GM12878 (cell line): ENCODE results near the gene FDXACB1. TPM values are rescaled to one million over a fixed set of nuclear protein-coding genes. Genes with fewer than 3 reads are reported as not detected.

Experiments used
- ATAC-seq: fragments of 200-7000 bp; cut with Tn5 transposase; 3 replicates; pipeline ENCODE4 v1.9.1; 2020; ENCODE audit warnings: mild to moderate bottlenecking, moderate library complexity
- BruUV-seq: library from RNA; stranded (reverse); fragments of 400-500 nt; replicated peaks from 2 replicates; lab custom pipeline; 2021; lab: Mats Ljungman, UMichigan
- CTCF ChIA-PET: fragments of 300-600 bp; sonication (Branson Sonifier 250); formaldehyde crosslinking; extraction: SDS; loops from one replicate; lab custom pipeline; 2021; ENCODE audit warnings: inconsistent platforms; lab: Yijun Ruan, JAX
- POLR2A ChIA-PET: fragments of 350-600 bp; formaldehyde crosslinking; extraction: SDS; loops from one replicate; lab custom pipeline; 2021; ENCODE audit warnings: inconsistent platforms; lab: Charles Lee
- RAD21 ChIA-PET: fragments of 300-600 bp; sonication (Branson Sonifier 250); formaldehyde crosslinking; loops from one replicate; lab custom pipeline; 2023; ENCODE audit warnings: antibody characterized with exemption; ENCODE audit not compliant: unreplicated experiment; lab: Charles Lee
- SMC1A ChIA-PET: fragments of 300-600 bp; sonication (Branson Sonifier 250); formaldehyde crosslinking; loops from one replicate; lab custom pipeline; 2023; ENCODE audit not compliant: unreplicated experiment, uncharacterized antibody; lab: Charles Lee
- DNase-seq: peaks from one replicate; pipeline ENCODE4 v3.0.0-alpha.2; 2011; ENCODE audit warnings: low read depth, low spot score
- FAIRE-seq: peaks from 3 replicates; lab custom pipeline; 2011; peaks lifted over from hg19 to GRCh38; lab: Jason Lieb, UNC
- H2AFZ ChIP-seq: 2 replicates; pipeline ENCODE4 v1.6.0; 2011; ENCODE audit warnings: low read depth, low read length, control low read depth; ENCODE audit not compliant: control insufficient read depth
- H3K27ac ChIP-seq: 2 replicates; pipeline ENCODE4 v1.5.1; 2011; ENCODE audit warnings: control low read depth; ENCODE audit not compliant: control insufficient read depth, insufficient read depth
- H3K27me3 ChIP-seq, 2 experiments: replicated peaks in 1 of 2; 2 replicates each; pipeline versions ENCODE4 v1.6.0 to v1.6.1; 2011; ENCODE audit warnings: low read length in 1 of 2; ENCODE audit not compliant: control insufficient read depth in 2 of 2, insufficient read depth in 2 of 2
- H3K36me3 ChIP-seq, 2 experiments: 2 replicates each; pipeline ENCODE4 v1.5.1; 2011; ENCODE audit warnings: low read length in 1 of 2; ENCODE audit not compliant: control insufficient read depth in 2 of 2, insufficient read depth in 2 of 2
- H3K4me1 ChIP-seq: 2 replicates; pipeline ENCODE4 v1.6.1; 2011; ENCODE audit warnings: mild to moderate bottlenecking, low read length, moderate library complexity, mixed read lengths; ENCODE audit not compliant: control insufficient read depth, insufficient read depth
- H3K4me2 ChIP-seq: 2 replicates; pipeline ENCODE4 v1.6.0; 2011; ENCODE audit warnings: control low read depth; ENCODE audit not compliant: control insufficient read depth, insufficient read depth
- H3K4me3 ChIP-seq: fragments of 200-600 bp; sonication (generic); 2 replicates; pipeline ENCODE4 v1.5.1; 2016
- H3K79me2 ChIP-seq: 2 replicates; pipeline ENCODE4 v1.6.0; 2011; ENCODE audit warnings: low read length; ENCODE audit not compliant: control insufficient read depth, insufficient read depth
- H3K9ac ChIP-seq: 2 replicates; pipeline ENCODE4 v1.8.0; 2011; ENCODE audit warnings: low read length, control low read depth, mixed read lengths; ENCODE audit not compliant: control insufficient read depth, insufficient read depth
- H3K9me3 ChIP-seq: replicated peaks from 3 replicates; pipeline ENCODE4 v1.5.1; 2011; ENCODE audit warnings: mild to moderate bottlenecking, low read length; ENCODE audit not compliant: control insufficient read depth, insufficient read depth
- H4K20me1 ChIP-seq: 2 replicates; pipeline ENCODE4 v1.6.0; 2011; ENCODE audit not compliant: control insufficient read depth, insufficient read depth
- BCLAF1 ChIP-seq: fragments of 450-650 bp; IDR thresholded peaks from 2 replicates; pipeline ENCODE4 v1.6.1; 2017; ENCODE audit warnings: antibody characterized with exemption, mild to moderate bottlenecking, moderate library complexity
- HDGF ChIP-seq: fragments of 450-650 bp; IDR thresholded peaks from 2 replicates; pipeline ENCODE4 v1.6.1; 2016; ENCODE audit warnings: antibody characterized with exemption
- NBN ChIP-seq: fragments of 450-650 bp; IDR thresholded peaks from 2 replicates; pipeline ENCODE4 v1.6.1; 2016
- SMAD1 ChIP-seq: fragments of 450-650 bp; IDR thresholded peaks from 2 replicates; pipeline ENCODE4 v1.6.1; 2018; ENCODE audit warnings: mild to moderate bottlenecking, low read depth; ENCODE audit not compliant: partially characterized antibody
- WGBS: methylation state at CpG from one replicate; pipeline ENCODE4 v1.1.6; 2016; ENCODE audit warnings: low lambda C conversion rate; ENCODE audit not compliant: insufficient replicate concordance, insufficient coverage; ENCODE audit errors: missing lambda C conversion rate; 5-methylcytosine and 5-hydroxymethylcytosine counted together
- in situ Hi-C: fragments of 300-500 bp; cut with MboI; formaldehyde crosslinking; loops from 9 replicates; pipeline ENCODE4 v1.14.3; 2018; ENCODE audit warnings: mixed read lengths
- intact Hi-C: fragments of 100-400 bp; cut with micrococcal nuclease; formaldehyde crosslinking; loops from one replicate; pipeline ENCODE4 v1.14.2; 2022; ENCODE audit not compliant: unreplicated experiment
- polyA plus RNA-seq, 11 experiments: library from polyadenylated mRNA; depleted of rRNA in 4 of 11; unstranded in 6 of 11; stranded (reverse) in 5 of 11; fragments of >200 nt; fragmentation: Nextera tagmentation in 4 of 11; fragmentation: Illumina TruSeq in 1 of 11; extraction: Ambion mirVana in 4 of 11; extraction: Trizol in 1 of 11; gene quantifications; 1 replicate in 1 of 11; 2 replicates in 10 of 11; pipeline versions ENCODE4 v1.2.1 to v1.2.3, GENCODE V29; 2011 to 2016; ENCODE audit warnings: inconsistent platforms in 2 of 11, missing spikeins in 2 of 11, low read depth in 1 of 11
- total RNA-seq, 4 experiments: library from RNA; depleted of rRNA in 3 of 4; stranded (reverse); fragments of >200 nt in 3 of 4; fragmentation: Illumina TruSeq in 1 of 4; extraction: Trizol in 1 of 4; gene quantifications; 2 replicates each; pipeline versions ENCODE4 v1.2.1 to v1.2.3, GENCODE V29; 2013 to 2021
- TF ChIP-seq, protein P1 (sequence below): fragments of 450-650 bp; IDR thresholded peaks from 2 replicates; pipeline ENCODE4 v1.6.1; 2016; ENCODE audit warnings: mild to moderate bottlenecking, moderate library complexity, borderline replicate concordance

Gene FDXACB1
- total and polyA plus RNA-seq, 10 of the 15 experiments (the other 5 are each of a cell fraction or from before 2014, with no cell fraction given) = 7.4 to 13.3 (median 9.7) TPM

DNA sequence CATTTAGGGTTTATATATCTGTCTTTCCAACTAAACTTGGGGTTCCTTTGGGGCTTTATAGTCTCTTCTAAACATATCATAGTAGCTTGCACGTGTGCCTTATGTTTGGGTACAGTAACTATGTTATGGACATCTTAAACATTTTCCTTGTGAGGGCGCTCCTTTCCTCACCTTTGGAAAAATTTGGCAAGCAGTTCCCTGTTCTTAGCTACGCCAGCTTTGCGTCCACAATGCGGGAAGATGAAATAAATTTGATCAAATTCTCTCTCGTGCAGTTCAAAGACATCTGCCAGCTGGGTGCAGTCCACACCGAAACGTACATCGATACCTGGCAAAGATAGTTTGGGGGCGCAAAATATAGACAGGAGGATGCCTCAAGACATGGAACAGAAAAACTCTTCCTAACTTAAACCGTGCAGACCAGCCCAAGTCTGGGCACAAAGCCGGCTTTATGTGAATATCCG lies 548 bp downstream of the FDXACB1 start (continued):
- TF ChIP-seq SMAD1 (no peak), BCLAF1 (peak; percentile 71; the same call in 1 of the 2 replicates)

- ChIA-PET POLR2A (interaction anchor here (0.6 to 1.4 kb wide), 12 partner anchors 9 to 1554 kb away, joined by 3 to 12 read pairs (median 3); no protein-coding TSS in a partner anchor), RAD21 (interaction anchor here (0.6 to 2.5 kb wide), 17 partner anchors 8 to 765 kb away, joined by 3 to 13 read pairs (median 3); partner anchors contain the start of gene CFAP68), CTCF (interaction anchor here (0.6 to 3.2 kb wide), 16 partner anchors 10 to 409 kb away, joined by 3 to 21 read pairs (median 4); partner anchors contain the start of genes CFAP68 and SIK2), SMC1A (interaction anchor here (0.6 to 3.2 kb wide), 11 partner anchors 8 to 644 kb away, joined by 3 to 14 read pairs (median 4); no protein-coding TSS in a partner anchor)
- Histone ChIP-seq H3K79me2 (peaks cover 10% of the 10 kb centered on the region), H3K9ac (peak overlapping the region; percentile 64), H3K36me3 (peaks cover 0 to 4% of the 10 kb centered on the region in 2 experiments; a peak in 1 of 4 replicates), H3K27me3 (no peaks in the 10 kb centered on the region), H4K20me1 (no peaks in the 10 kb centered on the region), H3K4me2 (peak overlapping the region; percentile 91), H3K4me1 (peaks cover 4% of the 10 kb centered on the region; the same call in 1 of the 2 replicates), H3K9me3 (no peaks in the 10 kb centered on the region), H3K4me3 (peak overlapping the region; percentile 79), H2AFZ (peak overlapping the region; percentile 93), H3K27ac (peak overlapping the region; percentile 72)
- intact Hi-C loops = loop anchor here (10.0 kb wide), 1 partner anchor 353 kb away; the partner anchor contains the start of gene PTS
- in situ Hi-C loops = no loop called here
- WGBS = 74% methylated on average over 5 of the region's 5 CpGs
- BruUV-seq = no TSS peak
- TF ChIP-seq SMAD1 (peak; percentile 50), NBN (0 out of 2 replicates have a peak, but pooled peaks have one; percentile 6), HDGF (peak; percentile 20; the same call in 1 of the 2 replicates)
- TF ChIP-seq, protein P1, sequence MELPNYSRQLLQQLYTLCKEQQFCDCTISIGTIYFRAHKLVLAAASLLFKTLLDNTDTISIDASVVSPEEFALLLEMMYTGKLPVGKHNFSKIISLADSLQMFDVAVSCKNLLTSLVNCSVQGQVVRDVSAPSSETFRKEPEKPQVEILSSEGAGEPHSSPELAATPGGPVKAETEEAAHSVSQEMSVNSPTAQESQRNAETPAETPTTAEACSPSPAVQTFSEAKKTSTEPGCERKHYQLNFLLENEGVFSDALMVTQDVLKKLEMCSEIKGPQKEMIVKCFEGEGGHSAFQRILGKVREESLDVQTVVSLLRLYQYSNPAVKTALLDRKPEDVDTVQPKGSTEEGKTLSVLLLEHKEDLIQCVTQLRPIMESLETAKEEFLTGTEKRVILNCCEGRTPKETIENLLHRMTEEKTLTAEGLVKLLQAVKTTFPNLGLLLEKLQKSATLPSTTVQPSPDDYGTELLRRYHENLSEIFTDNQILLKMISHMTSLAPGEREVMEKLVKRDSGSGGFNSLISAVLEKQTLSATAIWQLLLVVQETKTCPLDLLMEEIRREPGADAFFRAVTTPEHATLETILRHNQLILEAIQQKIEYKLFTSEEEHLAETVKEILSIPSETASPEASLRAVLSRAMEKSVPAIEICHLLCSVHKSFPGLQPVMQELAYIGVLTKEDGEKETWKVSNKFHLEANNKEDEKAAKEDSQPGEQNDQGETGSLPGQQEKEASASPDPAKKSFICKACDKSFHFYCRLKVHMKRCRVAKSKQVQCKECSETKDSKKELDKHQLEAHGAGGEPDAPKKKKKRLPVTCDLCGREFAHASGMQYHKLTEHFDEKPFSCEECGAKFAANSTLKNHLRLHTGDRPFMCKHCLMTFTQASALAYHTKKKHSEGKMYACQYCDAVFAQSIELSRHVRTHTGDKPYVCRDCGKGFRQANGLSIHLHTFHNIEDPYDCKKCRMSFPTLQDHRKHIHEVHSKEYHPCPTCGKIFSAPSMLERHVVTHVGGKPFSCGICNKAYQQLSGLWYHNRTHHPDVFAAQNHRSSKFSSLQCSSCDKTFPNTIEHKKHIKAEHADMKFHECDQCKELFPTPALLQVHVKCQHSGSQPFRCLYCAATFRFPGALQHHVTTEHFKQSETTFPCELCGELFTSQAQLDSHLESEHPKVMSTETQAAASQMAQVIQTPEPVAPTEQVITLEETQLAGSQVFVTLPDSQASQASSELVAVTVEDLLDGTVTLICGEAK = no peak
- FAIRE-seq = no peak
- no peak for DNase-seq
- ATAC-seq = no peak
Measured at GRCh38 chr11:111871693-111872161, 7.2 kb downstream of the FDXACB1 start.
